ENCODE results near the gene UBTF.

DNA sequence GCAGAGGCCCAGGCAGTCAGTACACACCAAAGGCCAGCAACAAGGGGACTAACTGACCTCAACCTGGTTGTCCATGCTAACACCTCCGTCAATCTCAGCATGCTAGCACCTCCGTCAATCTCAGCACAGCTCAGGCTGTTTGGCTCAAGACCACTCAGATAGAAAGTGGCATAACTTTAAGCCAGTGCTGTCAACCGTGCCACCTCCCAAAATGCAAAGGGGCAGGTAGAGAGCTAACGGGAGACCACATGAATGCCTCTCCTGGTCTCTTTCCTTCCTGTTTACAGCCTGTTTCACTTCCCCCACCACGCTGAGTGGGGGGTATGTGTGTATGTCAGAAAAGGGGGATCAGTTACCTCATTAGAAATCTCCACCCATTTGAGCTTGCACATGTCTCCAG is 3.3 kb downstream of the UBTF start:
- TF ChIP-seq, protein P1, sequence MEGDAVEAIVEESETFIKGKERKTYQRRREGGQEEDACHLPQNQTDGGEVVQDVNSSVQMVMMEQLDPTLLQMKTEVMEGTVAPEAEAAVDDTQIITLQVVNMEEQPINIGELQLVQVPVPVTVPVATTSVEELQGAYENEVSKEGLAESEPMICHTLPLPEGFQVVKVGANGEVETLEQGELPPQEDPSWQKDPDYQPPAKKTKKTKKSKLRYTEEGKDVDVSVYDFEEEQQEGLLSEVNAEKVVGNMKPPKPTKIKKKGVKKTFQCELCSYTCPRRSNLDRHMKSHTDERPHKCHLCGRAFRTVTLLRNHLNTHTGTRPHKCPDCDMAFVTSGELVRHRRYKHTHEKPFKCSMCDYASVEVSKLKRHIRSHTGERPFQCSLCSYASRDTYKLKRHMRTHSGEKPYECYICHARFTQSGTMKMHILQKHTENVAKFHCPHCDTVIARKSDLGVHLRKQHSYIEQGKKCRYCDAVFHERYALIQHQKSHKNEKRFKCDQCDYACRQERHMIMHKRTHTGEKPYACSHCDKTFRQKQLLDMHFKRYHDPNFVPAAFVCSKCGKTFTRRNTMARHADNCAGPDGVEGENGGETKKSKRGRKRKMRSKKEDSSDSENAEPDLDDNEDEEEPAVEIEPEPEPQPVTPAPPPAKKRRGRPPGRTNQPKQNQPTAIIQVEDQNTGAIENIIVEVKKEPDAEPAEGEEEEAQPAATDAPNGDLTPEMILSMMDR (IDR thresholded peaks at IDR 0.05) = no peak
- no peak for TF ChIP-seq EZH2 (IDR thresholded peaks at IDR 0.05; ENCODE audit: borderline replicate concordance, insufficient read depth, low read depth, low read length, poor library complexity, severe bottlenecking)

Measured in B cell (primary cell).